Measurements from ENCODE around the gene OPRD1. TPM values are rescaled to one million over a fixed set of nuclear protein-coding genes. Genes with fewer than 3 reads are reported as not detected.

OPRD1 gene
- total RNA-seq, 1 donor from 2014 or later = 1.2 TPM

GRCh38 chr1:28885977-28886730 lies 74.2 kb downstream of the OPRD1 start:
- TF ChIP-seq CTCF (IDR thresholded peaks at IDR 0.05; ENCODE audit: partially characterized antibody, unreplicated experiment) = no peak
- H3K27ac Mint-ChIP-seq (ENCODE audit: unreplicated experiment) = no peak overlapping the region
- DNase-seq = no peak

GRCh38 chr1:28886731-28887418 lies 74.9 kb downstream of the OPRD1 start:
- Mint-ChIP-seq H3K27me3 (ENCODE audit: unreplicated experiment) (peaks cover 10% of the 10 kb centered on the region), H3K4me1 (ENCODE audit: low read depth, unreplicated experiment) (peaks cover 15% of the 10 kb centered on the region), H3K27ac (ENCODE audit: unreplicated experiment) (no peak overlapping the region), H3K4me3 (ENCODE audit: unreplicated experiment) (peak overlapping the region; percentile 79), H3K9me3 (ENCODE audit: unreplicated experiment) (no peaks in the 10 kb centered on the region), H3K36me3 (ENCODE audit: unreplicated experiment) (no peaks in the 10 kb centered on the region)
- DNase-seq = peak; percentile 85
- no peak for TF ChIP-seq CTCF (IDR thresholded peaks at IDR 0.05; ENCODE audit: partially characterized antibody, unreplicated experiment)

More at GRCh38 chr1:28885977-28886730, 74.2 kb downstream of the OPRD1 start:
- H3K9me3 Mint-ChIP-seq (ENCODE audit: unreplicated experiment) = no peaks in the 10 kb centered on the region
- H3K4me3 Mint-ChIP-seq (ENCODE audit: unreplicated experiment) = peak overlapping the region; percentile 79
- no peaks in the 10 kb centered on the region for H3K36me3 Mint-ChIP-seq (ENCODE audit: unreplicated experiment)
- H3K4me1 Mint-ChIP-seq (ENCODE audit: low read depth, unreplicated experiment) = peaks cover 15% of the 10 kb centered on the region
- peaks cover 10% of the 10 kb centered on the region for H3K27me3 Mint-ChIP-seq (ENCODE audit: unreplicated experiment)

- H3K4me3 Mint-ChIP-seq (ENCODE audit: unreplicated experiment) = peak overlapping the region; percentile 97
- no peaks in the 10 kb centered on the region for H3K9me3 Mint-ChIP-seq (ENCODE audit: unreplicated experiment)
- peaks cover 10% of the 10 kb centered on the region for H3K27me3 Mint-ChIP-seq (ENCODE audit: unreplicated experiment)
- no peak overlapping the region for H3K27ac Mint-ChIP-seq (ENCODE audit: unreplicated experiment)
- DNase-seq = peak; percentile 31
- no peak for TF ChIP-seq CTCF (IDR thresholded peaks at IDR 0.05; ENCODE audit: partially characterized antibody, unreplicated experiment)
- H3K4me1 Mint-ChIP-seq (ENCODE audit: low read depth, unreplicated experiment) = peaks cover 10% of the 10 kb centered on the region
- H3K36me3 Mint-ChIP-seq (ENCODE audit: unreplicated experiment) = no peaks in the 10 kb centered on the region
Observed at GRCh38 chr1:28887419-28887834, 75.5 kb downstream of the OPRD1 start.

GRCh38 chr1:28887835-28888682 lies 76.1 kb downstream of the OPRD1 start:
- H3K27ac Mint-ChIP-seq (ENCODE audit: unreplicated experiment) = no peak overlapping the region
- H3K4me1 Mint-ChIP-seq (ENCODE audit: low read depth, unreplicated experiment) = peaks cover 8% of the 10 kb centered on the region

More at GRCh38 chr1:28887835-28888682, 76.1 kb downstream of the OPRD1 start:
- no peaks in the 10 kb centered on the region for H3K36me3 Mint-ChIP-seq (ENCODE audit: unreplicated experiment)
- TF ChIP-seq CTCF (IDR thresholded peaks at IDR 0.05; ENCODE audit: partially characterized antibody, unreplicated experiment) = no peak
- H3K9me3 Mint-ChIP-seq (ENCODE audit: unreplicated experiment) = no peaks in the 10 kb centered on the region
- DNase-seq = peak; percentile 32
- peak overlapping the region; percentile 97 for H3K4me3 Mint-ChIP-seq (ENCODE audit: unreplicated experiment)
- peaks cover 10% of the 10 kb centered on the region for H3K27me3 Mint-ChIP-seq (ENCODE audit: unreplicated experiment)
